Measurements from ENCODE around the gene STK24. TPM values are rescaled to one million over a fixed set of nuclear protein-coding genes. Genes with fewer than 3 reads are reported as not detected.

STK24 gene
- total and polyA plus RNA-seq, 2 of the 8 experiments (the other 6 are each of a cell fraction or from before 2014, with no cell fraction given): 62.8 to 143 TPM

DNA sequence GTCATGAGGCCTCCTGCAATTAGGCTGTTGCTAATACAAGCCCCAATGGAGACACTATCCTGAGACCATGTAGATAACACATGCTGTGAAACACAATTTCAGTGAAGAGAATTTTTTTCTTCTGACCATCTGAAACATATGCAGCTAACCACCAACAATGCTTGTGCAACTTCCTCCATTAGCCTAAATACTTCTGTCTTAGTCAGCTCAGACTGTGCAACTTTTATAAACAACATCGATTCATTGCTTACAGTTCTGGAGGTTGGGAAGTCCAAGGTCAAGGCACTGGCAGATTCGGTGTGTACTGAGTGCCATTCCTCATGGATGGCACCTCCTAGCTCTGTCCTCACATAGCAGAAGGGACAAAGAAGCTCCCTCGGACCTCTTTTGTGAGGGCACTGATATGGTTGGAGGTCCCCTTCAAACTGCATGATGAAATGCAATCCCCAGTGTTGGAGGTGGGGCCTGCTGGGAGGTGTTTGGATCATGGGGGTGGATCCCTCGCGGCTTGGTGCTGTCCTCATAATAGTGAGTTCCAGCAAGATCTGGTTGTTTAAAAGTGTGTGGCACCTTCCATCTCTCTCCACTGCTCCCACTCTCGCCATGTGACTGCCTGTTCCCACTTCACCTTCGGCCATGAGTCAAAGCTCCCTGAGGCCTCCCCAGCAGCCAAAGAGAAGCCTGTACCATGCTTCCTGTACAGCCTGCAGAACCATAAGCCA is 27.7 kb downstream of the STK24 start:
- ChIA-PET CTCF (ENCODE audit: partially characterized antibody) (interaction anchor here (0.6 to 1.0 kb wide), 3 partner anchors 64 to 100 kb away, joined by 3 read pairs; no protein-coding TSS in a partner anchor), POLR2A (ENCODE audit: partially characterized antibody) (interaction anchor here (0.9 kb wide), 1 partner anchor 9 kb away, joined by 3 read pairs; no protein-coding TSS in a partner anchor)
- no peak overlapping the region for H2AFZ ChIP-seq (ENCODE audit: low read length)
- H3K14ac ChIP-seq (ENCODE audit: insufficient read length): no peak overlapping the region
- H2BK15ac ChIP-seq (ENCODE audit: low read length): no peak overlapping the region
- DNase-seq (ENCODE audit: low read depth in 1 of 2, low spot score in 2 of 2) (no peak), FAIRE-seq (no peak)
- no peak overlapping the region for H3K27ac ChIP-seq (ENCODE audit: low read depth, low read length)
- no peaks in the 10 kb centered on the region for H3K9me3 ChIP-seq (ENCODE audit: insufficient read depth in 2 of 2, low read depth in 1 of 2, low read length in 1 of 2)
- peaks cover 19 to 30% of the 10 kb centered on the region in 2 experiments for H4K20me1 ChIP-seq (replicated peaks in 1 of 2; ENCODE audit: control insufficient read depth in 1 of 2, insufficient read depth in 2 of 2, low read length in 2 of 2)
- H3K23me2 ChIP-seq (ENCODE audit: low read depth, low read length): no peaks in the 10 kb centered on the region
- no peak overlapping the region for H3K4ac ChIP-seq (replicated peaks; ENCODE audit: insufficient read length, low read depth, low read length)
- H3K23ac ChIP-seq (ENCODE audit: insufficient read length): no peak overlapping the region
- no peak overlapping the region for H4K5ac ChIP-seq (ENCODE audit: insufficient read length, low read depth, low read length)
- no peak overlapping the region for H4K8ac ChIP-seq (ENCODE audit: extremely low read depth, insufficient read depth, low read length)
- peaks cover 0 to 10% (median 6%) of the 10 kb centered on the region in 4 experiments; a peak in 2 of 8 replicates for H3K36me3 ChIP-seq (ENCODE audit: control insufficient read depth in 2 of 4, insufficient read depth in 4 of 4, low read length in 3 of 4)
- no peak overlapping the region for H3K4me2 ChIP-seq (ENCODE audit: insufficient read depth in 1 of 2, low read depth in 2 of 2, low read length in 2 of 2)
- H3K4me3 ChIP-seq (ENCODE audit: extremely low read depth in 1 of 4, insufficient read depth in 2 of 4, low read depth in 3 of 4, low read length in 4 of 4): no peak overlapping the region
- WGBS, 2 experiments (ENCODE audit: extremely low coverage in 1 of 2, insufficient coverage in 1 of 2, insufficient read length in 1 of 2, insufficient replicate concordance in 2 of 2, low coverage in 1 of 2, low lambda C conversion rate in 2 of 2, missing lambda C conversion rate in 1 of 2): 95% methylated on average over 7 of the region's 7 CpGs; no CpG with 5 or more reads in 1 of the 2 experiments
- no peak overlapping the region for H2AK5ac ChIP-seq (ENCODE audit: low read depth, low read length)
- no peak overlapping the region for H4K91ac ChIP-seq (replicated peaks; ENCODE audit: insufficient read length, low read length)
- no peak overlapping the region for H3K9ac ChIP-seq (replicated peaks in 1 of 4; ENCODE audit: extremely low read depth in 1 of 4, low read depth in 3 of 4, low read length in 3 of 4)
- peaks cover 0 to 4% (median under 1%) of the 10 kb centered on the region in 4 experiments; a peak in 6 of 7 replicates for H3K4me1 ChIP-seq (replicated peaks in 1 of 4; ENCODE audit: control insufficient read depth in 3 of 4, insufficient read depth in 4 of 4, low read length in 3 of 4)
- no peak overlapping the region for H3K56ac ChIP-seq (replicated peaks; ENCODE audit: insufficient read length, low read depth, low read length)
- H2BK120ac ChIP-seq (replicated peaks; ENCODE audit: low read depth, low read length): no peak overlapping the region
- H3K79me2 ChIP-seq (ENCODE audit: control insufficient read depth in 1 of 2, insufficient read depth in 2 of 2, low read length in 2 of 2): peaks cover 7 to 92% of the 10 kb centered on the region in 2 experiments; a peak in 3 of 4 replicates
- H3K79me1 ChIP-seq (ENCODE audit: low read depth, low read length): peaks cover 22% of the 10 kb centered on the region
- no peaks in the 10 kb centered on the region for H3K27me3 ChIP-seq (replicated peaks in 1 of 4; ENCODE audit: control insufficient read depth in 3 of 4, extremely low read depth in 1 of 4, insufficient read depth in 3 of 4, low read length in 3 of 4)
- no peak overlapping the region for H2BK12ac ChIP-seq (ENCODE audit: low read depth, low read length)
- H2BK5ac ChIP-seq (ENCODE audit: low read depth, low read length): 0 out of 2 replicates have a peak overlapping the region, but pooled peaks have one; percentile 5
- TF ChIP-seq E2F6 (IDR thresholded peaks at IDR 0.05) (no peak), SIN3A (conservative IDR thresholded peaks at IDR 0.05 in 1 of 2, IDR thresholded peaks at IDR 0.05 in 1 of 2; ENCODE audit: low read depth in 1 of 2, low read length in 2 of 2) (no peak), KDM5A (IDR thresholded peaks at IDR 0.05; ENCODE audit: low read length) (no peak), KDM1A (IDR thresholded peaks at IDR 0.05; ENCODE audit: borderline replicate concordance, low read length) (no peak), TEAD4 (IDR thresholded peaks at IDR 0.05; ENCODE audit: low read depth, low read length) (no peak), SIRT6 (IDR thresholded peaks at IDR 0.05; ENCODE audit: low read length) (no peak), SAP30 (IDR thresholded peaks at IDR 0.05; ENCODE audit: insufficient read depth, insufficient replicate concordance, low read length) (no peak), CBX8 (IDR thresholded peaks at IDR 0.05; ENCODE audit: borderline replicate concordance, low read depth, low read length) (no peak), HDAC6 (IDR thresholded peaks at IDR 0.05; ENCODE audit: low read depth, low read length) (no peak), YY1 (IDR thresholded peaks at IDR 0.05; ENCODE audit: low read depth, low read length) (no peak), SUZ12 (IDR thresholded peaks at IDR 0.05; ENCODE audit: low read length) (no peak)
- H2BK20ac ChIP-seq (ENCODE audit: low read length): no peak overlapping the region
- H3K18ac ChIP-seq (ENCODE audit: extremely low read depth, low read length): no peak overlapping the region
